Mononuclear cell (primary cell): ENCODE results near the gene GPA33. TPM values are rescaled to one million over a fixed set of nuclear protein-coding genes. Genes with fewer than 3 reads are reported as not detected.
A peak's percentile ranks its signal among the peaks of the same experiment; 100 is the strongest.

Experiments
- H3K27me3 ChIP-seq: 2 replicates; pipeline ENCODE4 v1.6.0; 2011; ENCODE audit warnings: low read length, control low read depth; ENCODE audit not compliant: insufficient read depth
- H3K4me1 ChIP-seq: 2 replicates; pipeline ENCODE4 v1.5.1; 2011; ENCODE audit warnings: mild to moderate bottlenecking, low read length, control low read depth; ENCODE audit not compliant: insufficient read depth
- H3K4me3 ChIP-seq: 2 replicates; pipeline ENCODE4 v1.5.1; 2011; ENCODE audit warnings: mild to moderate bottlenecking, low read length, moderate library complexity
- H3K9me3 ChIP-seq: 2 replicates; pipeline ENCODE4 v1.5.1; 2011; ENCODE audit warnings: low read depth, mild to moderate bottlenecking, control low read depth, low read length
- total RNA-seq: library from RNA; depleted of rRNA; stranded (reverse); fragments of >200 nt; gene quantifications from one replicate; pipeline ENCODE4 v1.2.3, GENCODE V29; 2012

Gene GPA33
- total RNA-seq, 1 donor: 2.6 TPM

- Histone ChIP-seq H3K9me3 (peaks cover 4% of the 10 kb centered on the region), H3K27me3 (no peaks in the 10 kb centered on the region), H3K4me3 (no peak overlapping the region), H3K4me1 (peaks cover 32% of the 10 kb centered on the region)
Measured at GRCh38 chr1:167106119-167106461, 15.9 kb upstream of the GPA33 start.

- H3K4me1 ChIP-seq: peaks cover 32% of the 10 kb centered on the region
- H3K9me3 ChIP-seq: peaks cover under 1% of the 10 kb centered on the region
- H3K4me3 ChIP-seq: no peak overlapping the region
- H3K27me3 ChIP-seq: no peaks in the 10 kb centered on the region
Measured at GRCh38 chr1:167105271-167106118, 15.3 kb upstream of the GPA33 start.

- peaks cover 31% of the 10 kb centered on the region for H3K4me1 ChIP-seq
- peak overlapping the region; percentile 4 for H3K4me3 ChIP-seq
- no peaks in the 10 kb centered on the region for H3K9me3 ChIP-seq
- H3K27me3 ChIP-seq: no peaks in the 10 kb centered on the region
Measured at GRCh38 chr1:167104256-167104633, 14.1 kb upstream of the GPA33 start.

- no peak overlapping the region for H3K4me3 ChIP-seq
- no peaks in the 10 kb centered on the region for H3K9me3 ChIP-seq
- H3K27me3 ChIP-seq: no peaks in the 10 kb centered on the region
- peaks cover 25% of the 10 kb centered on the region for H3K4me1 ChIP-seq
Measured at GRCh38 chr1:167102906-167103573, 12.9 kb upstream of the GPA33 start.

GRCh38 chr1:167101754-167102153, 11.6 kb upstream of the GPA33 start:
- peaks cover 25% of the 10 kb centered on the region for H3K4me1 ChIP-seq
- H3K27me3 ChIP-seq: no peaks in the 10 kb centered on the region
- no peak overlapping the region for H3K4me3 ChIP-seq
- H3K9me3 ChIP-seq: no peaks in the 10 kb centered on the region

GRCh38 chr1:167100730-167101129, 10.6 kb upstream of the GPA33 start:
- Histone ChIP-seq H3K4me1 (peaks cover 23% of the 10 kb centered on the region), H3K27me3 (no peaks in the 10 kb centered on the region), H3K4me3 (no peak overlapping the region), H3K9me3 (no peaks in the 10 kb centered on the region)

GRCh38 chr1:167099851-167100250, 9.7 kb upstream of the GPA33 start:
- H3K4me3 ChIP-seq: no peak overlapping the region
- no peaks in the 10 kb centered on the region for H3K9me3 ChIP-seq
- H3K27me3 ChIP-seq: no peaks in the 10 kb centered on the region
- peaks cover 14% of the 10 kb centered on the region for H3K4me1 ChIP-seq

- Histone ChIP-seq H3K9me3 (no peaks in the 10 kb centered on the region), H3K4me3 (no peak overlapping the region), H3K27me3 (no peaks in the 10 kb centered on the region), H3K4me1 (peaks cover 5% of the 10 kb centered on the region)
Measured at GRCh38 chr1:167095368-167095767, 5.2 kb upstream of the GPA33 start.

GRCh38 chr1:167094690-167095089, 4.5 kb upstream of the GPA33 start:
- H3K4me3 ChIP-seq: no peak overlapping the region
- H3K27me3 ChIP-seq: no peaks in the 10 kb centered on the region
- peaks cover 11% of the 10 kb centered on the region for H3K4me1 ChIP-seq
- H3K9me3 ChIP-seq: no peaks in the 10 kb centered on the region

GRCh38 chr1:167093846-167094516, 3.8 kb upstream of the GPA33 start, which contains the start of gene STYXL2:
STYXL2 (plus strand) TSS chr1:167094075; CDS start chr1:167094850, 775 bp downstream.
- Histone ChIP-seq H3K4me3 (no peak within 1 kb of the TSS), H3K4me1 (peaks cover 18% of the 10 kb centered on the region), H3K9me3 (no peaks in the 10 kb centered on the region), H3K27me3 (no peaks in the 10 kb centered on the region)

- Histone ChIP-seq H3K4me1 (peaks cover 18% of the 10 kb centered on the region), H3K4me3 (no peak overlapping the region), H3K9me3 (no peaks in the 10 kb centered on the region), H3K27me3 (no peaks in the 10 kb centered on the region)
Measured at GRCh38 chr1:167092653-167093052, 2.5 kb upstream of the GPA33 start.

- Histone ChIP-seq H3K4me1 (peaks cover 18% of the 10 kb centered on the region), H3K9me3 (no peaks in the 10 kb centered on the region), H3K4me3 (no peak overlapping the region), H3K27me3 (no peaks in the 10 kb centered on the region)
Measured at GRCh38 chr1:167089939-167090313, 251 bp downstream of the GPA33 start.

- H3K4me3 ChIP-seq: no peak overlapping the region
- H3K27me3 ChIP-seq: no peaks in the 10 kb centered on the region
- peaks cover 18% of the 10 kb centered on the region for H3K4me1 ChIP-seq
- H3K9me3 ChIP-seq: no peaks in the 10 kb centered on the region
Measured at GRCh38 chr1:167088746-167089417, 1.3 kb downstream of the GPA33 start.

GRCh38 chr1:167086768-167087167, 3.4 kb downstream of the GPA33 start:
- H3K4me1 ChIP-seq: peaks cover 27% of the 10 kb centered on the region
- no peaks in the 10 kb centered on the region for H3K9me3 ChIP-seq
- H3K27me3 ChIP-seq: no peaks in the 10 kb centered on the region
- H3K4me3 ChIP-seq: no peak overlapping the region

GRCh38 chr1:167086033-167086432, 4.1 kb downstream of the GPA33 start:
- no peak overlapping the region for H3K4me3 ChIP-seq
- peaks cover 27% of the 10 kb centered on the region for H3K4me1 ChIP-seq
- no peaks in the 10 kb centered on the region for H3K27me3 ChIP-seq
- H3K9me3 ChIP-seq: no peaks in the 10 kb centered on the region
